Smooth muscle cell (in vitro differentiated cells): ENCODE data around the gene CASTOR1. TPM values are rescaled to one million over a fixed set of nuclear protein-coding genes. Genes with fewer than 3 reads are reported as not detected.

ENCODE experiments used
- DNase-seq: peaks from one replicate; lab custom pipeline; 2025; ENCODE audit not compliant: unreplicated experiment; lab: John Stamatoyannopoulos, UW
- H2AFZ ChIP-seq: fragments of 200-600 bp; sonication (generic); 2 replicates; pipeline ENCODE4 v1.6.0; 2016; ENCODE audit warnings: antibody characterized with exemption, low read depth, mild to moderate bottlenecking
- H3F3A ChIP-seq: fragments of 200-600 bp; sonication (generic); 2 replicates; pipeline ENCODE4 v1.6.0; 2017; ENCODE audit warnings: antibody characterized with exemption, low read depth
- H3K27ac ChIP-seq: fragments of 200-600 bp; sonication (generic); 2 replicates; pipeline ENCODE4 v1.5.1; 2016; ENCODE audit warnings: low read depth, mild to moderate bottlenecking
- H3K27me3 ChIP-seq: fragments of 200-600 bp; sonication (generic); 2 replicates; pipeline ENCODE4 v1.6.1; 2016; ENCODE audit warnings: low read depth, mild to moderate bottlenecking
- H3K36me3 ChIP-seq: fragments of 200-600 bp; sonication (generic); 2 replicates; pipeline ENCODE4 v1.5.1; 2016; ENCODE audit warnings: low read depth
- H3K4me1 ChIP-seq: fragments of 200-600 bp; sonication (generic); 2 replicates; pipeline ENCODE4 v1.5.1; 2016; ENCODE audit warnings: low read depth
- H3K4me2 ChIP-seq: fragments of 200-600 bp; sonication (generic); 2 replicates; pipeline ENCODE4 v1.6.0; 2016; ENCODE audit warnings: mild to moderate bottlenecking
- H3K4me3 ChIP-seq: fragments of 200-600 bp; sonication (generic); 2 replicates; pipeline ENCODE4 v1.5.1; 2016; ENCODE audit warnings: mild to moderate bottlenecking
- H3K79me2 ChIP-seq: fragments of 200-600 bp; sonication (generic); 2 replicates; pipeline ENCODE4 v1.6.0; 2016; ENCODE audit warnings: low read depth, mild to moderate bottlenecking
- H3K9ac ChIP-seq: fragments of 200-600 bp; sonication (generic); 2 replicates; pipeline ENCODE4 v1.6.0; 2016; ENCODE audit warnings: low read depth
- H3K9me3 ChIP-seq: fragments of 200-600 bp; sonication (generic); replicated peaks from 2 replicates; pipeline ENCODE4 v1.5.1; 2016; ENCODE audit warnings: low read depth
- H4K20me1 ChIP-seq: fragments of 200-600 bp; sonication (generic); 2 replicates; pipeline ENCODE4 v1.6.0; 2016; ENCODE audit warnings: low read depth
- WGBS: methylation state at CpG from one replicate; pipeline ENCODE4 v1.1.7; 2016; ENCODE audit warnings: low lambda C conversion rate; 5-methylcytosine and 5-hydroxymethylcytosine counted together
- polyA plus RNA-seq: library from polyadenylated mRNA; unstranded; fragments of >200 nt; fragmentation: Nextera tagmentation; extraction: Ambion mirVana; gene quantifications from 2 replicates; pipeline ENCODE4 v1.2.1, GENCODE V29; 2016
- total RNA-seq: library from RNA; depleted of rRNA; stranded (reverse); fragments of >200 nt; gene quantifications from 2 replicates; pipeline ENCODE4 v1.2.3, GENCODE V29; 2014
- TF ChIP-seq, protein P1 (sequence below): fragments of 200-600 bp; sonication (generic); IDR thresholded peaks from 2 replicates; pipeline ENCODE4 v1.5.1; 2017; ENCODE audit warnings: borderline replicate concordance, mild to moderate bottlenecking, antibody characterized with exemption; ENCODE audit not compliant: insufficient read depth, poor library complexity, severe bottlenecking

Gene CASTOR1
- total and polyA plus RNA-seq, 2 experiments from 2014 or later: 9.8 to 21.8 TPM

DNA sequence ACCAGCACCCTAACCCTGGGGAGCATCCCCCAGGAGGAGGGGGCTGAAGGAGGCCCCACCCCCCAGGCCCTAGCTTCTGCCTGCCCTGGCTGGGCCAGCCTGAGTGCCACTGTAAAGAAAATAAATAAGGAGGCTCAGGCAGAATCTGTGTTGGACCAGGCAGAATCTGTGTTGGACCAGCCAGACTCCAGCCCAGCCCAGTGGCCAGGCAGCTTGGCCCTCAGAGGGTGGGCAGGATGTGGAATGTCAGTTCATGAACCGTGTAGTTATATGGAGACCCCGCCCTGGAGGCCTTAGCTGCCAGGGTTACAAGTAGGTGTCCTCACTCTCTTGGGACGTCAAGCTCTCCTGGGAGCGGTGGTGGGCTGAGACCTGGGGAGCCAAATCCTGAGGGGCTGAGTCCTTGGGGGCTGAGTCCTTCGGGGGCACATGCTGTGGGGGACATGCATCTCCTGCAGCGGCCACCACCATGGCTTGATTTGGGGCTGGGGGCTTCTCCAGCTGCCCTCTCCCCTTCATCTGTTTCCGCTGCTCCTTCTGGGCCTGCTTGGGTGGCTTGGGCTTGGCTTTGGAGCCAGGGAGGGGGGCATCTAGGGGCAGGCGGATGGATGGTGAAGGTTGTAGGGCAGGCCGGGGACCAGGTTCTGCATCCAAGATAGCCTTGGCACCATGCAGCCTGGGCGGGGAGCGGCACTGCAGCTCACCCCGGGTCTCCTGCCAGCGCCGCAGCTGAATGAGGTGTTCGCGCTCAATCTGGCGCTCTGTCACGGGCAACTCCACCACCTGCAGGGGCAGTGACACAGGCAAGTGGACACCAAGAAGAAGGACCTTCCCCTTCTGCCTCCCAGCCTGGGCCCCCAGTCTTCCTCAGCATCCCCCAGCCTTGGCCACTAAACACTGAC is 3.0 kb upstream of the CASTOR1 start:
- Histone ChIP-seq H3F3A (peaks cover 17% of the 10 kb centered on the region), H3K4me3 (no peak overlapping the region), H3K27me3 (no peaks in the 10 kb centered on the region), H3K79me2 (no peaks in the 10 kb centered on the region), H4K20me1 (peaks cover 72% of the 10 kb centered on the region), H3K27ac (no peak overlapping the region), H3K4me2 (no peak overlapping the region), H3K9me3 (no peaks in the 10 kb centered on the region), H3K9ac (no peak overlapping the region), H2AFZ (no peak overlapping the region), H3K36me3 (no peaks in the 10 kb centered on the region), H3K4me1 (peaks cover 14% of the 10 kb centered on the region)
- no peak for DNase-seq
- 96% methylated on average over 15 of the region's 18 CpGs for WGBS
- TF ChIP-seq, protein P1, sequence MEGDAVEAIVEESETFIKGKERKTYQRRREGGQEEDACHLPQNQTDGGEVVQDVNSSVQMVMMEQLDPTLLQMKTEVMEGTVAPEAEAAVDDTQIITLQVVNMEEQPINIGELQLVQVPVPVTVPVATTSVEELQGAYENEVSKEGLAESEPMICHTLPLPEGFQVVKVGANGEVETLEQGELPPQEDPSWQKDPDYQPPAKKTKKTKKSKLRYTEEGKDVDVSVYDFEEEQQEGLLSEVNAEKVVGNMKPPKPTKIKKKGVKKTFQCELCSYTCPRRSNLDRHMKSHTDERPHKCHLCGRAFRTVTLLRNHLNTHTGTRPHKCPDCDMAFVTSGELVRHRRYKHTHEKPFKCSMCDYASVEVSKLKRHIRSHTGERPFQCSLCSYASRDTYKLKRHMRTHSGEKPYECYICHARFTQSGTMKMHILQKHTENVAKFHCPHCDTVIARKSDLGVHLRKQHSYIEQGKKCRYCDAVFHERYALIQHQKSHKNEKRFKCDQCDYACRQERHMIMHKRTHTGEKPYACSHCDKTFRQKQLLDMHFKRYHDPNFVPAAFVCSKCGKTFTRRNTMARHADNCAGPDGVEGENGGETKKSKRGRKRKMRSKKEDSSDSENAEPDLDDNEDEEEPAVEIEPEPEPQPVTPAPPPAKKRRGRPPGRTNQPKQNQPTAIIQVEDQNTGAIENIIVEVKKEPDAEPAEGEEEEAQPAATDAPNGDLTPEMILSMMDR: no peak

DNA sequence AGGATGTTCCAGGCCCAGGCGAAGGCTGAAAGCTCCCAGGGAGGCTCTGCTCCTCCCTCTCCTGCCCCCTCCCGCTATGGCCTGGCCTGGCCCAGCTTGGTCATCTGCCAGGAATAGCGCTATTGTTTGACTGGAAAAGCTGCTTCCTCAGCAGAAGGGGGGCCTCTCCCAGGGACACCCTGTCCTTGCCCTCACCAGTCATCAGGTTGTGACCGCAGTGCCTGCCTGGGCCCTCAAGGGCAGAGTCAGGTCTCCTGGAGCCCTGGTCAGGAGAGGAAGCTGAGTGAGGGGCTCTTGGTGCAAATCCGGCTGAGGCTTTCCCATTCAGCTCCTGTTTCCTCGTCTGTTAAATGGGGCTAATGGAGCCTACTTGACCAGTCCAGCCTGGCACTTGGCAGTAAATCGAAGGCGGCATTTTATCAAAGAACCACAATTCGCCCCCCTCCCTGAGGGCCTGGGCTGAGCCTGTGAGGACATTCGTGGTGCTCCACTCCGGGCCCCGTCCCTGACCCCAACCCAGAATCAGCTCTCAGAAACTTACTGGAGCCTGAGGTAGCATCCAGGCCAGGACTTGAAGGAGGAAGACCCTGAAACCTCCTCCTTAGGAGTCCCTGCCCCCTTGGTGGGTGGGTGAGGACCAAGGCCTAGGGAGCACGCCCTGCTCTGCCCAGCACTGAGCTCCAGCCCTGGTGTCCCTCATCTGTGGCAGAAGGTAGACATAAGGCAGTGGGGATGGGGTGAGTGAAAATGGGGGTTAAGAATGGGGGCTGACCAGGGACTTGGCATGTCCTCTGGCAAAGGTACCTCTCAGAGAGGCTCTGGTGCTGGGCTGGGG is 2.0 kb upstream of the CASTOR1 start:
- H3F3A ChIP-seq: peaks cover 17% of the 10 kb centered on the region
- H3K4me3 ChIP-seq: no peak overlapping the region
- no peak for DNase-seq
- no peaks in the 10 kb centered on the region for H3K79me2 ChIP-seq
- H3K36me3 ChIP-seq: no peaks in the 10 kb centered on the region
- peak overlapping the region; percentile 50 for H3K27ac ChIP-seq
- TF ChIP-seq, protein P1: no peak
- H2AFZ ChIP-seq: no peak overlapping the region
- H4K20me1 ChIP-seq: peaks cover 65% of the 10 kb centered on the region
- peaks cover 14% of the 10 kb centered on the region for H3K4me1 ChIP-seq
- no peak overlapping the region for H3K9ac ChIP-seq
- no peaks in the 10 kb centered on the region for H3K27me3 ChIP-seq
- H3K9me3 ChIP-seq: no peaks in the 10 kb centered on the region
- WGBS: 86% methylated on average over 10 of the region's 13 CpGs
- H3K4me2 ChIP-seq: no peak overlapping the region

DNA sequence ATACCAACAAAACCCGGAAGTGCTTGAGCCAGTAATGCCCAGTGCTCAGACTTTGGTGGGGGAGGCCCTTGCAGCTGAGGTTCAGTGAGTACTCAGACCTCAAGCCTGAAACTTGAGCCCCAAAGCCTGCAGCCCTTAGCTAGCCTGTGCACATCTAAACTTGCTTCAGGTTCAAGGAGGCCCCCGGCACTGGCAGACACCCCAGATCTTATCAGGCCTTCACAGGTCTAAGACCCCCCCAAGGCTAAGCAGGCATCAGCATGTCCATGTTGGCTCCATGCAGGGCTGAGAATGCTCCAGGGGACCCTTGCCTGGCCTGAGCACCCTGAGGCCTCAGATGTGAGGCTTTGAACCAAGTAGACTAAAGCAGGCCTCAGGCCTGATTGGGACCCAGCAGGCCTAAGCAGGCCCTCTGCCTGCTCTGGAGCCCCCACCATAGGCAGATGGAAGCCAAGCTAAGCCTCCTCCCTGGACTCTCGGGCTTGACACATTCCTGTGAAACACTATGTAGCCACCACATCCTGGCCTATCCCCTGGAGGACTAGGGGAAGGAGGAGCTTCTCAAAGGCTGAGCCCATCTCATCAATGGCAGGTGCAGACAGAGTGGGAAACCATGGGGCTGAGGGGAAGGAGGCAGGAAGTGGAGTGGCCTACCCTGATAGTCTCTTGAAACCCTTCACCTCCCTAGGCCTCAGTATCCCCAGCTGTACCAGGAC is 1.2 kb upstream of the CASTOR1 start:
- H3K9me3 ChIP-seq: no peaks in the 10 kb centered on the region
- H3K9ac ChIP-seq: no peak overlapping the region
- H2AFZ ChIP-seq: no peak overlapping the region
- WGBS: 42% methylated on average over 3 of the region's 3 CpGs
- TF ChIP-seq, protein P1: no peak
- H3K4me2 ChIP-seq: peak overlapping the region; percentile 93
- H3K27ac ChIP-seq: peak overlapping the region; percentile 35
- H3K27me3 ChIP-seq: no peaks in the 10 kb centered on the region
- peak overlapping the region; percentile 79 for H3K4me3 ChIP-seq
- no peaks in the 10 kb centered on the region for H3K36me3 ChIP-seq
- peaks cover 14% of the 10 kb centered on the region for H3K4me1 ChIP-seq
- no peak for DNase-seq
- no peaks in the 10 kb centered on the region for H3K79me2 ChIP-seq
- peaks cover 57% of the 10 kb centered on the region for H4K20me1 ChIP-seq
- H3F3A ChIP-seq: peaks cover 17% of the 10 kb centered on the region
